Left ventricle myocardium superior (tissue), 1 donor: ENCODE data around the gene GRIN2A. TPM values are rescaled to one million over a fixed set of nuclear protein-coding genes. Genes with fewer than 3 reads are reported as not detected.

ENCODE experiments used
- ATAC-seq: fragments of 200-7000 bp; cut with Tn5 transposase; one replicate; pipeline ENCODE4 v1.9.1; 2020; ENCODE audit warnings: mild to moderate bottlenecking, moderate library complexity
- DNase-seq: peaks from one replicate; pipeline ENCODE4 v3.0.0-alpha.2; 2020
- intact Hi-C: fragments of 100-400 bp; cut with micrococcal nuclease; formaldehyde crosslinking; loops from one replicate; pipeline ENCODE4 v1.11.0; 2022
- total RNA-seq: library from RNA; stranded (reverse); fragmentation: NEBNext Ultra II Directional; extraction: Animal tissue kit (Norgen Biotek cat#: 25700); gene quantifications from one replicate; pipeline ENCODE4 v1.2.1, GENCODE V29; 2021
- donor health status: DM: no; HTN: yes; CAD: no; lungs with severe emphysema.

The GRIN2A gene
- total RNA-seq, 1 donor from 2014 or later, result 3.6 TPM

GRCh38 chr16:9850817-9851216 is 331.4 kb downstream of the GRIN2A start:
- ATAC-seq (no peak), DNase-seq (no peak)
- intact Hi-C loops, result no loop called here

- DNase-seq, result no peak
- ATAC-seq, result no peak
- intact Hi-C loops, result no loop called here
Measured at GRCh38 chr16:9849697-9850245, 332.5 kb downstream of the GRIN2A start.

GRCh38 chr16:9847146-9847545 is 335.1 kb downstream of the GRIN2A start:
- intact Hi-C loops, result no loop called here
- ATAC-seq (no peak), DNase-seq (no peak)

GRCh38 chr16:9846362-9847099 is 335.7 kb downstream of the GRIN2A start:
- DNase-seq (no peak), ATAC-seq (no peak)

DNA sequence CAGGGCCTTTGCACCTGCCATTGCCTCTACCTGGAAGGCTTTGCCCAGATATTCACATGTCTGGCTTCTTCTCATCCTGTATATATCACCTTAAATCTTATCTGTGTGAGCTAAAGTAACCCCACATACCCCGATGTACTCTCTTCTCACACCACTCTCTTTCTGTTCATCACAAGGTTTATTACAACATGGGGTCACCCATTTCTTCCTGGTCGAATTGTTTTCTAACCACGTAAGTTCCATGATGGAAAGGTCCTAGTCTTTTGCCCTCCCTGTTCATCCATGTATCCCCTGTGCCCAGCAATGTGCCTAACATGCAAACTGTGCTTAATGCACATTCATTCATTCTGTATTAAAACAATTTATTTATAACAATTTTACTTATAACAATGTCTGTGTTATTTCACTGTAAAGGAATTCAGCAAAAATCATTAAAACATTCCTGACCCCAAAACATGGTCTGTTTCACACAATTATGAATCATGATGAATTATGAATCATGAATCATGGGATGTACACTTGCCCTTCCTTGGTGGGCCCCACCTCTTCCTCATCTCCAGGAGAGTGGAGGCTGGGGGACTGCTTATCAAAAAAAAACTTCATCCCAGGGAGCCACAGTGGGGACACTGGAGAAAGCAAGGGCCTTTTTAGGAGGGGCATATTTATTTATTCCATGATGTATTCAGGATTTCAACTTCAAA is 336.4 kb downstream of the GRIN2A start:
- intact Hi-C loops, result no loop called here
- no peak for ATAC-seq
- no peak for DNase-seq

More at GRCh38 chr16:9846362-9847099, 335.7 kb downstream of the GRIN2A start:
- intact Hi-C loops, result no loop called here

DNA sequence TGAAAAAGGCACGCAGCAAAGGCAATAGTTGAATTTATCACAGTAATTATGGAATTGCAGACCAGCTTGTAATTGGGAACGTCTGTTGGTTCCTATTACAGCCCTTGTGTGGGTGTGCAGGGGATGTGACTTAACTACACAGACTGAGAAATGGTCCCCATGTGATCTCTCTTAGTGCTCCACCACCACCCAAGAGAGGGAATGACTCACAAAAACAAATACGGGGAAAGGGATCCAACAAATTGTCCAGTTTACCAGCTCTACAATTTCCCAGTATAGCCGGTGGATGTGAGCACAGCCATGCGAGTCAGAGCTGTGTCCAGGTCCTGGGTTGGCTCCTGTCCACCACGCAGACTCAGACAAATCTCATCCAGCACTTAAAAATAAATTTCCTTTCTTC is 337.9 kb downstream of the GRIN2A start:
- DNase-seq, result no peak
- intact Hi-C loops, result no loop called here
- ATAC-seq, result no peak

DNA sequence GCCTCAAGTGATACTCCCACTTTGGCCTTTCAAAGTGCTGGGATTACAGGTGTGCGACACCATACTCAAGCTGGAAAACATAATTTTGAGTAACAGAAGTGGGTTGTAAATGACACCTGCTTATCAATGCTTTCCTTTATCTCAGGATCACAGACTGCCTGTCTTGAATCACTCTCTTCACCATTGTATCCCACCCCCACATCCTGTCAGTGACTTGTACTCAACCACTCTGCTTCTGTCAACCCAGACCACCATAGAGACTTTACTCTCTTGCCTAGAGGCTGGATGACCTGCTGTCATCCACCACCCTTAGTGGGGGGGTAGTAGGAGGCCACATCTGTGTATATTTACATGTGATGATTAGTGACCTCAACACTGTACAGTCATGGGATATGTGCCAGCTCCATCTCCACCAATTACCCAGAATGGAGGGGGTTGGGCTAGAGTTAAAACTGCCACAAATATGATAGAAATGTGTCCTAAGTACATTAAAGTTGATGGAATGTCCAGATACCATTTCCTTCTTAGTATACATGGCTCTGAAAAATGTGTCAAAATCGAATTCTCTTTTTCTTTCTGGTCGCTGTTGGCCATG is 338.7 kb downstream of the GRIN2A start:
- intact Hi-C loops, result no loop called here

GRCh38 chr16:9840761-9841665 is 341.2 kb downstream of the GRIN2A start:
- intact Hi-C loops, result no loop called here
- no peak for ATAC-seq

More for the DNA sequence above, 338.7 kb downstream of the GRIN2A start:
- DNase-seq (no peak), ATAC-seq (no peak)

GRCh38 chr16:9837481-9837880 is 344.7 kb downstream of the GRIN2A start:
- no peak for ATAC-seq
- intact Hi-C loops, result no loop called here
- no peak for DNase-seq

More at GRCh38 chr16:9840761-9841665, 341.2 kb downstream of the GRIN2A start:
- no peak for DNase-seq

GRCh38 chr16:9836118-9836736 is 346.0 kb downstream of the GRIN2A start:
- ATAC-seq, result no peak
- DNase-seq, result no peak
- intact Hi-C loops, result no loop called here

GRCh38 chr16:9827062-9827752 is 355.0 kb downstream of the GRIN2A start:
- intact Hi-C loops, result no loop called here
- no peak for DNase-seq
- no peak for ATAC-seq

- ATAC-seq (no peak), DNase-seq (no peak)
- intact Hi-C loops, result no loop called here
Measured at GRCh38 chr16:9826656-9827055, 355.6 kb downstream of the GRIN2A start.

DNA sequence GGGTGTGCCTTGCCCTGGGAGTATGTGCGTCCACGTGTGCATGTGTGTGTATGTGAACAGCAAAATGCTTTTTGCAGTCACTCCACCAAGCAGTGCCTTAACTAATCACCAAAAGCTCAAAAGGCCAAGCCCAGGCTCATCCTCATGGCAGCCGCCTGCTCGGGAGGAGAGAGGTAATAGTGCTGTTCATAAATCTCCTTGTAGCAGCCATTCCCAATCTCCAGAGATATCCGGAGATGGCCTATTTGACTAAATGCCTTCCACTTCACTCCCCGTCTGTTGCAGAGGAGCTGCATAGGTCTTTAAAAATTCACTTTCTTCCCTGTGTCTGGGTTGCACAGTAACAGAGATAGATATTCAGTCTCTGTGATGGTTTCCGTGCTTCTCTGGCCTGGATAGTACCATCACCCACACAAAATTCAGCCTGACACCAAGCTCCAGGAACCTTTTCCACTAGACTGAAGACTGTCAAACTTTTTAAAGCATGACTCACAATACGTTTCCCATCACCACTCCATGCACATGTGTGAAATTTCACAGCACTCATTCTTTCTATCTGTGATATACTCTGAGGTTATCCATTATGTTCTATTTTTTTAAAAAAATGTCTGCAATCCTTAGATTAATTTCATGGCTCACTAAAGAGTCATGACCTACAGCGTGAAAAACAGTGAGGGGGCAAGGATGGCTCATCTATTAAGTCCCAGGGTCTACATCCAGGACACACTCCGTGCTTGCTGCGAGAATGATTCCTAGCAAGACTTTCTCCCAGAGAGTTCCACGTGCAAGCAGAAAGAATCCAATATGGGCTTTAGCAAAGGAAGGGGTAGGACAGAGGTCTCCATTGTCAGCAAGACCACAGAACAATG is 357.8 kb downstream of the GRIN2A start:
- intact Hi-C loops, result no loop called here
- DNase-seq (no peak), ATAC-seq (no peak)

GRCh38 chr16:9823510-9823909 is 358.7 kb downstream of the GRIN2A start:
- no peak for ATAC-seq
- no peak for DNase-seq
- intact Hi-C loops, result no loop called here

GRCh38 chr16:9821970-9822369 is 360.3 kb downstream of the GRIN2A start:
- intact Hi-C loops, result no loop called here
- DNase-seq (no peak), ATAC-seq (no peak)

DNA sequence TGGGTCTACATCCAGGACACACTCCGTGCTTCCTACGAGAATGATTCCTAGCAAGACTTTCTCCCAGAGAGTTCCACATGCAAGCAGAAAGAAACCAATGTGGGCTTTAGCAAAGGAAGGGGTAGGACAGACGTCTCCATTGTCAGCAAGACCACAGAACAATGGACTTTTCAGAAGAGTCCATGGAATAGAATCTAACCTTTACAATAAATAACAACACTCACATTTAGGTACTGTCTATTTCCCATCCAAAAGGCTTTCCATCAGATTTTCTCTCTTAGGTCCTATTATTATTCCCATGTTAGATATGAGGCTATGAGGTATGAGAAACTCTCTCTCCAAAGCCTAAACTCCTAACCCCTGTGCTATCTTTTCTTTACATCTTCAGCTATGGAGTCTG is 360.9 kb downstream of the GRIN2A start:
- no peak for ATAC-seq
- DNase-seq, result no peak
- intact Hi-C loops, result no loop called here
